BLaER1 (cell line): ENCODE measurements around the gene PITX3.
"Not testable (repeated sequence)": the region's sequence is repeated elsewhere in the genome, so short reads cannot be mapped to it uniquely, and the experiment has no call there.

Experiments
- H3K27ac ChIP-seq: shearing (Covaris generic); formaldehyde crosslinking; 2 replicates; pipeline ENCODE4 v1.8.1; 2022
- H3K27me3 ChIP-seq: shearing (Covaris generic); formaldehyde crosslinking; 2 replicates; pipeline ENCODE4 v1.8.1; 2022
- H3K36me3 ChIP-seq: shearing (Covaris generic); formaldehyde crosslinking; 2 replicates; pipeline ENCODE4 v1.8.1; 2022
- H3K4me1 ChIP-seq: shearing (Covaris generic); formaldehyde crosslinking; 2 replicates; pipeline ENCODE4 v1.8.1; 2022
- H3K4me2 ChIP-seq: shearing (Covaris generic); formaldehyde crosslinking; 2 replicates; pipeline ENCODE4 v1.8.1; 2022
- H3K4me3 ChIP-seq: shearing (Covaris generic); formaldehyde crosslinking; 2 replicates; pipeline ENCODE4 v1.8.1; 2022
- H3K9ac ChIP-seq: shearing (Covaris generic); formaldehyde crosslinking; 2 replicates; pipeline ENCODE4 v1.8.1; 2022
- H3K9me3 ChIP-seq: shearing (Covaris generic); formaldehyde crosslinking; 2 replicates; pipeline ENCODE4 v1.8.1; 2022
- H4K20me1 ChIP-seq: shearing (Covaris generic); formaldehyde crosslinking; 2 replicates; pipeline ENCODE4 v1.8.1; 2022
- Cebpa-rat ChIP-seq: shearing (Covaris generic); IDR thresholded peaks from 2 replicates; pipeline ENCODE4 v1.8.1; 2022

Gene PITX3

DNA sequence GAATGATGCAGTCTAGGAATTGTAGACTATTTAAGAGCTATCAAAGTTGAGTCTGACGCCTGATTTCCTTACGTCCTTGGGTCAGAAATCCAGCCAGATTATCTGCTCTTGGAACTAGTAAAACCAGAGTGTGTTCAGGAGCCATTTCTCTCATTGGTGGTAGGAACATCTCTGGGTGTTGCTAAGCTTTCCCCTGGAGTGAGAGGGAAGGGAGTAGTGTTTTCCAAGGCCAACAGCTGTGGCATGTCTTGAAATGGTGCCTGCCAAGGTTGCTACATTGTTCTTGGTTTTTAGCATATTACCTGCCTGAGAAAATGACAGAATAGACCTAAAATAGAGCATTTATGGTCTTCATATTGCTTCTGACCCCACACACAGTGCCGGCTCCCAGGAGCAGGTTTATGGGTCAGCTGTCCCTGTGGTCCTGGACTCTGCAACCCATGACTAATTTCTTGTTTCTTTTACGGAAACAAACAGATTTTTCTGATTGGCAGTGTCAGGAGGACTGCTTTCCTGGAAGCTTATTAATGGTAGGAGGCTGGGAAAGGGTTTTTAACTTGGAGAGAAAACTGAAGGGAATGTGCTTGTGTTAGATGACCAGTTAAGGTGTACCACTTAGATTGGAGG is 21.5 kb upstream of the PITX3 start:
- H3K36me3 ChIP-seq, result peaks cover 91% of the 10 kb centered on the region
- no peak overlapping the region for H3K27ac ChIP-seq
- no peak overlapping the region for H3K4me3 ChIP-seq
- TF ChIP-seq Cebpa-rat, result no peak
- no peaks in the 10 kb centered on the region for H3K9me3 ChIP-seq
- peaks cover 94% of the 10 kb centered on the region for H4K20me1 ChIP-seq
- H3K4me2 ChIP-seq, result no peak overlapping the region
- H3K9ac ChIP-seq, result no peak overlapping the region
- no peaks in the 10 kb centered on the region for H3K4me1 ChIP-seq
- H3K27me3 ChIP-seq, result no peaks in the 10 kb centered on the region

DNA sequence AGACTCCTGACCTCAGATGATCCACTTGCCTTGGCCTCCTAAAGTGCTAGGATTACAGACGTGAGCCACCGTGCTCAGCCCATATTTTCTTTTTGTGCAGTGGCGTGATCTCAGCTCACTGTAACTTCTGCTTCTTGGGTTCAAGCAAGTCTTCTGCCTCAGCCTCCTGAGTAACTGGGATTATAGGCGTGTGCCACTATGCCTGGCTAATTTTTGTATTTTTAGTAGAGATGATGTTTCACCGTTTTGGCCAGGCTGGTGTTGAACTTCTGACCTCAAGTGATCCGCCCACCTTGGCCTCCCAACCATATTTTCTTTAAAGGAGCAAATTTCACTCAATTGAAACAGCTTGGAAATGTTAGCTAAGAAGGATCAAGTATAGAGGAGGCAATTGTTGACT is 20.5 kb upstream of the PITX3 start:
- no peak overlapping the region for H3K4me2 ChIP-seq
- no peaks in the 10 kb centered on the region for H3K27me3 ChIP-seq
- TF ChIP-seq Cebpa-rat, result no peak
- H3K27ac ChIP-seq, result no peak overlapping the region
- no peak overlapping the region for H3K9ac ChIP-seq
- peaks cover 86% of the 10 kb centered on the region for H3K36me3 ChIP-seq
- H3K4me1 ChIP-seq, result no peaks in the 10 kb centered on the region
- H3K9me3 ChIP-seq, result no peaks in the 10 kb centered on the region
- no peak overlapping the region for H3K4me3 ChIP-seq
- H4K20me1 ChIP-seq, result peaks cover 94% of the 10 kb centered on the region

DNA sequence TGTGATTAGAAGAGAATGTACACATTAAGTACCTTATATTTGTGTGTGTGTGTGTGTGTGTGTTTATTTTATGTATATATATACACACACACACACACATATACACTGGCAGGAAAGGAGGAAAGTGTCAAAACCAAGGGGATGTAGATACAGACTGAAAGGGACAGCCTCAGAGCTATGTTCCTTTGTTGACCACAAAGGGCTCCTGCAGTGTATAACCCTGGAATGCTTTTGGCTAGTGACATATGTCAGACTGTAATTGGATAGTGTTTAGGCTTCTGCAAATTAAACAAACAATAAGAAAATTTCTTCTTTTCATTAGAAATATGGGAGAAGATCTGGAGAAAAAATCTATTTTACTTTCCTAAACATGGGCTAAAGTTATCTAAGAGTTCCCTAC is 19.9 kb upstream of the PITX3 start:
- H3K9ac ChIP-seq, result no peak overlapping the region
- no peak for TF ChIP-seq Cebpa-rat
- peaks cover 94% of the 10 kb centered on the region for H4K20me1 ChIP-seq

DNA sequence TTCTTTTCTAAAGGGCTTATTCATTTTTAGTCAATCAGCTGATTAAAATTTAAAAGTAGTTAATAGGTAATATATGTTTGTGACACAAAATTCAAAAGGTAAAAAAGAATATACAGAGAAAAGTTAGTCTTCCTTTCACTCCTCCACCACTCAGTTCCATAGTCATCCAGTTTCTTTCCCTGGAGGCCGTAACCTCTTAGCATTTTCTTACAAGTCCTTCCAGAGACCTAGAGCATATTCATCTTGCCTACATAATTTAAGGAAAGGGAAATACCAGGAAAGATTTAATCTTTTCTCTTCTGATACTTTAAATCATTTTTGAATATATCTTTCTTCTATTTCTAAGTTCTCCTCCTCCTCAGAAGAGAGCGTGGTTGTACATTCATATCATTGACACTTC is 14.1 kb upstream of the PITX3 start:
- H3K36me3 ChIP-seq, result peaks cover 62% of the 10 kb centered on the region
- H4K20me1 ChIP-seq, result peaks cover 94% of the 10 kb centered on the region
- no peaks in the 10 kb centered on the region for H3K27me3 ChIP-seq
- no peak overlapping the region for H3K4me3 ChIP-seq
- H3K9me3 ChIP-seq, result no peaks in the 10 kb centered on the region
- no peak overlapping the region for H3K9ac ChIP-seq
- H3K4me1 ChIP-seq, result no peaks in the 10 kb centered on the region
- no peak overlapping the region for H3K27ac ChIP-seq
- no peak overlapping the region for H3K4me2 ChIP-seq
- no peak for TF ChIP-seq Cebpa-rat

More for the DNA sequence above, 19.9 kb upstream of the PITX3 start:
- H3K27me3 ChIP-seq, result no peaks in the 10 kb centered on the region
- no peak overlapping the region for H3K27ac ChIP-seq
- no peak overlapping the region for H3K4me2 ChIP-seq
- H3K36me3 ChIP-seq, result peaks cover 84% of the 10 kb centered on the region
- no peaks in the 10 kb centered on the region for H3K9me3 ChIP-seq
- no peaks in the 10 kb centered on the region for H3K4me1 ChIP-seq
- H3K4me3 ChIP-seq, result no peak overlapping the region

DNA sequence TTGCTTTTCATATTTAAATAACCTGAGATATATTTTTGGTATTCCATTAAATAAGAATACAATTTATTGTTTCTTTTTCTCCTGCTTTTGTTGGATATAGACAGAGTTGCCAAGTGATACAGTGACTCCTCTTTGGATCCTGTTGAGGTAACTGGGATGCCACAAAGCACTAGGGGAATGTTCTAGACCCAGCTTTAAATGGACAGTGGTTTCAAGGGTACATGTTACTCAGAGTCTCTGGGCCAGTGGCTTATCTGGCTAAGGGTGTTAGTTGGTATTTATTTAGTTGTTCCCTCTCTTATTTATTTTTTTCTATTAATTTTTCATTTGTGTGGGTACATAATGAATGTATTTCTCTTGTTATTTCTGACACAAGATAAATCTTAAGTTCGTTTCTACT is 13.1 kb upstream of the PITX3 start:
- no peaks in the 10 kb centered on the region for H3K4me1 ChIP-seq
- no peak overlapping the region for H3K4me2 ChIP-seq
- H3K4me3 ChIP-seq, result no peak overlapping the region
- H3K9ac ChIP-seq, result no peak overlapping the region
- no peaks in the 10 kb centered on the region for H3K27me3 ChIP-seq
- H3K27ac ChIP-seq, result no peak overlapping the region
- no peak for TF ChIP-seq Cebpa-rat
- H3K36me3 ChIP-seq, result peaks cover 62% of the 10 kb centered on the region
- no peaks in the 10 kb centered on the region for H3K9me3 ChIP-seq
- H4K20me1 ChIP-seq, result peaks cover 97% of the 10 kb centered on the region

DNA sequence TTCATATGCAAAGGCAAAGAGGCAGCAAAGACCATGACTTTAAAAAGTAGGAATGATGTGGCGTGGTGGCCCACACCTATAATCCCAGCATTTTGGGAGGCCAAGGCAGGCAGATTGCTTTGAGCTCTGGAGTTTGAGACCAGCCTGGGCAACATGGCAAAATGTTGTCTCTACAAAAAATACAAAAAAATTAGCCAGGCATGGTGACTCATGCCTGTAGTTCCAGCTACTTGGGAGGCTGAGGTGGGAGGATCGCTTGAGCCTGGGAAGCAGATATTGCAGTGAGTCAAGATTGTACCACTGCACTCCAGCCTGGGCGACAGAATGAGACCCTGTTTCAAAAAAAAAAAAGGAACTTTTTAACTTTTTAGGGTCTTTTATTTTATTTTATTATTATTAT is 11.2 kb upstream of the PITX3 start:
- not testable (repeated sequence) for H3K4me2 ChIP-seq, H3K27ac ChIP-seq, H3K9ac ChIP-seq, H3K9me3 ChIP-seq, H3K27me3 ChIP-seq, H3K4me3 ChIP-seq
- H4K20me1 ChIP-seq, result peaks cover 100% of the 10 kb centered on the region
- H3K4me1 ChIP-seq, result peaks cover 12% of the 10 kb centered on the region
- H3K36me3 ChIP-seq, result peaks cover 60% of the 10 kb centered on the region

DNA sequence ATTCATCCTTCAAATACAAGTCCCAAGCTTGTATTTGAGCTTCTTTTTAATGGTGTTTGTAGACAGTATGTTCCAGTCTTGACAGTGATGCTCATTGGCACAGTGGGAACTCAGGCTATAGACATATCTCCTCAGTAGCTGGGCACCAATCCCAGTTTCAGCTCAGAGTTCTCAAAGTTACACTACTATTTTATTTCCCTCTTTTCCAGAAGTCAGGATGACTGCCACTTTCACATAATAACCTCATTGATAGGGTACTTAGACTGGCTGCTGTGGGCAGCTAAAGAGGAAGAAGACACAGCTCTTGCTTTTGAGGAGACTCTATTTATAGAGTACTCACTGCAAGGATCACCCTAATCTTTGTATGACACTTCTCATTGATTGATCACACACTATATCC is 6.4 kb upstream of the PITX3 start:
- Histone ChIP-seq H3K4me2 (peak overlapping the region; percentile 88), H3K9ac (no peak overlapping the region), H4K20me1 (peaks cover 72% of the 10 kb centered on the region), H3K4me1 (peaks cover 33% of the 10 kb centered on the region), H3K4me3 (no peak overlapping the region), H3K27me3 (peaks cover 4% of the 10 kb centered on the region; the same call in 1 of the 2 replicates), H3K27ac (no peak overlapping the region), H3K36me3 (peaks cover 42% of the 10 kb centered on the region), H3K9me3 (no peaks in the 10 kb centered on the region)
- no peak for TF ChIP-seq Cebpa-rat

DNA sequence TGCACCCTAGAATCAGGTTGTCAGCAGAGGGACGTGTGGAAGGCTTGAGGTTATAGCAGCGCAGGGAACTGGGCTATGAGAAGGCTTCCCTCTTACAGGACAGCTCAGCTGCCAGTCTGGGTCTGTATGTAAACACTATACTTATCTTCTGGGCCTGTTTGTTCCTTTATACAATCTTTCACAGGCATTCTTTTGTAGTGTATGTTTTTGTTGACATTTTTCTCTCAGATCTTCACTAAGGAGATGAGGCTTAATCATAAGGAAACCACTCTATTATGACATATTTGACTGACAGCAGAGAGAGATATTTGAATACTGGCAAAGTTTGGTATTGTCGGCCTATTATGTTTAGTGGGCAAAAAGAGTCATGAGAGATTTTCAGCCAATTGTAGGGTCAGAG is 4.9 kb upstream of the PITX3 start:
- Histone ChIP-seq H4K20me1 (peaks cover 58% of the 10 kb centered on the region), H3K36me3 (peaks cover 29% of the 10 kb centered on the region), H3K4me1 (peaks cover 38% of the 10 kb centered on the region), H3K4me3 (peak overlapping the region; percentile 91), H3K27me3 (peaks cover 19% of the 10 kb centered on the region), H3K27ac (peak overlapping the region; percentile 67; the same call in 1 of the 2 replicates), H3K9me3 (peaks cover 7% of the 10 kb centered on the region), H3K9ac (peak overlapping the region; percentile 86), H3K4me2 (peak overlapping the region; percentile 88)
- no peak for TF ChIP-seq Cebpa-rat

DNA sequence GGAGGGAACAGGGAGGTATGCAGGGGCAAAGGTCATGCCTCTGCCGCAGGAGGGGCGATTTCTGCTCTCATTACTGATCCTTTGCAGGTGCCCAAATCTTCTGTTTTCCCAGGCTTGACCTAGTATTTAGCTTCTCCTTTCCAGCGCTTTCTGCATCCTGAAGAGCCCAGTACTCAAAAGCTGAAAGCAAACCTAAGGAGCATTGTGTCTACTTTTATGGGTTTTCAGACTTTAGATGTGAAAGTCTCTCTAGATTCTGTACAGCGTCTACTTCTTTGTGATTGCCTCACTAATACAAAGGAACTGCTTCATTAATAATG is 4.6 kb upstream of the PITX3 start:
- Histone ChIP-seq H3K4me1 (peaks cover 40% of the 10 kb centered on the region), H3K4me3 (peak overlapping the region; percentile 91), H3K36me3 (peaks cover 26% of the 10 kb centered on the region), H3K4me2 (peak overlapping the region; percentile 88), H3K27me3 (peaks cover 23% of the 10 kb centered on the region), H4K20me1 (peaks cover 54% of the 10 kb centered on the region), H3K9ac (peak overlapping the region; percentile 86), H3K27ac (peak overlapping the region; percentile 67), H3K9me3 (peaks cover 9% of the 10 kb centered on the region)
- no peak for TF ChIP-seq Cebpa-rat

DNA sequence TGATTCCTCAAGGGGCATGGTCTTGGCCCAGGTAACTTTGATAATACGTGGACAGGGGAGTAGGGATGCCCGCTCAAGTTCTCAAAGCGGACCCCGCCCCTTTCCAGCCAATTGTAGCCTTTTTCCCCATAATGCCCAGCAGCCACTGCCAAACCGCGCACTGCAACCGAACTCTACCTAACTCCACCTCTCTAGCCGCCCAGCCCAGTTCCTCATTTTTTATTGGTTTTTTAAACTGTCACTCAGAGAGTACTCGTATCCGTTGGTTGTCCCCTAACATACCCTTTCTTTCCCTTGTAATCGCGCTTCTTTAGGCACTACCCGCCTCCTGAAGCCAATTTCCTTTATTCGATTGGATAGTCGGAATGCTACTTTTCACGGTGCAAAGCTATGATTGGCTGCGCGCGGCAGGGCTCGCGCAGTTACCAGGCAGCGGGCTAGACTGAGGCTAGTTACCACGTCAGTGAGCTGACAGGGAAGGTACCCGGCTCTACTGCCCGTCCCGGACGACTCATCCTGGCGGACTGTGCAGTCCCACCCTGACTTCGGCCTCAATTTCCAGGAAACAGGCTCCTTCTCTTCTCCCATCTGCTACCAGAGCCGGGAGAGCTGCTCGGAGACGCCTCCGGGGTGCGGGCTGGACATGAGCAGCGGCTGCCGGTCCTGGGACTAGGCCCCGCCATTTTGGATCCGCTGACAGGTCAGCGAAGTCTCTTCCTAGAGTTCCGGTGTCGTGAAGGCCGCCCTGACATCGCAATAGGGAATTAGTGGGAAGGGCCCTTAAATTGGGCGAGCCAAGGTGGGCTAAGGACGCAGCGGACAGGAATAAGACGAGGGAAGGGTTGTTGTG is 4.0 kb upstream of the PITX3 start, which contains the start of gene GBF1:
GBF1 (plus strand) TSS at position 451 of the 850 bp plus-strand sequence. CDS start 13,407 bp downstream, outside the sequence.
- Histone ChIP-seq H3K4me2 (peak within 1 kb of the TSS; percentile 93), H3K27ac (peak within 1 kb of the TSS; percentile 67), H4K20me1 (peaks cover 48% of the 10 kb centered on the region), H3K4me3 (peak within 1 kb of the TSS; percentile 91), H3K9ac (peak within 1 kb of the TSS; percentile 86), H3K4me1 (peaks cover 40% of the 10 kb centered on the region), H3K27me3 (peaks cover 29% of the 10 kb centered on the region), H3K36me3 (peaks cover 22% of the 10 kb centered on the region), H3K9me3 (peaks cover 9% of the 10 kb centered on the region)
- TF ChIP-seq Cebpa-rat, result no peak
